OCI-LY3 (cell line): Measurements from ENCODE around the gene HTR1D.

ENCODE experiments used
- H2AFZ ChIP-seq: fragments of 200-600, 300-600 bp; shearing (Covaris generic); 2 replicates; pipeline ENCODE4 v1.6.0; 2014; ENCODE audit warnings: antibody characterized with exemption, low read depth, low read length
- H3K27ac ChIP-seq: fragments of 200-600, 300-600 bp; sonication (generic); 2 replicates; pipeline ENCODE4 v1.5.1; 2014; ENCODE audit warnings: mild to moderate bottlenecking, low read length, moderate library complexity, mixed read lengths
- H3K27me3 ChIP-seq: fragments of 200-600, 300-600 bp; sonication (generic); 2 replicates; pipeline ENCODE4 v1.6.1; 2014; ENCODE audit warnings: low read depth, low read length, mixed read lengths
- H3K36me3 ChIP-seq: fragments of 200-600, 300-600 bp; sonication (generic); replicated peaks from 2 replicates; pipeline ENCODE3; 2014; ENCODE audit warnings: low read depth, low read length, mixed read lengths
- H3K4me1 ChIP-seq: fragments of 300-600, 200-600 bp; sonication (generic); 2 replicates; pipeline ENCODE4 v1.6.1; 2014; ENCODE audit warnings: low read length, mixed read lengths
- H3K4me2 ChIP-seq: fragments of 200-600, 300-600 bp; sonication (generic); 2 replicates; pipeline ENCODE4 v1.6.1; 2014; ENCODE audit warnings: low read length, mixed read lengths
- H3K4me3 ChIP-seq: fragments of 300-600, 200-600 bp; sonication (generic); 2 replicates; pipeline ENCODE4 v1.5.1; 2014; ENCODE audit warnings: antibody characterized with exemption, mild to moderate bottlenecking, low read length, moderate library complexity
- H3K79me2 ChIP-seq: fragments of 300-600, 200-600 bp; shearing (Covaris generic); 2 replicates; pipeline ENCODE4 v1.6.1; 2014; ENCODE audit warnings: mild to moderate bottlenecking, low read length, mixed read lengths
- H3K9ac ChIP-seq: fragments of 300-600, 200-600 bp; shearing (Covaris generic); 2 replicates; pipeline ENCODE4 v1.6.0; 2014; ENCODE audit warnings: mild to moderate bottlenecking, low read length, moderate library complexity
- H3K9me3 ChIP-seq: fragments of 200-600, 300-600 bp; shearing (Covaris generic); 2 replicates; pipeline ENCODE4 v1.6.1; 2014; ENCODE audit warnings: low read length, mixed read lengths; ENCODE audit not compliant: insufficient read depth
- H4K20me1 ChIP-seq: fragments of 200-600, 300-600 bp; sonication (generic); 2 replicates; pipeline ENCODE4 v1.6.1; 2016; ENCODE audit warnings: low read length, mixed read lengths; ENCODE audit not compliant: insufficient read depth
- CTCF ChIP-seq: fragments of 200-600, 300-600 bp; sonication (generic); IDR thresholded peaks from 2 replicates; pipeline ENCODE4 v1.5.1; 2014; ENCODE audit warnings: antibody characterized with exemption, low read length, low read depth
- EZH2phosphoT487 ChIP-seq: fragments of 200-600 bp; shearing (Covaris generic); IDR thresholded peaks from 2 replicates; pipeline ENCODE4 v1.6.1; 2018; ENCODE audit warnings: antibody characterized with exemption, mixed run types, low read depth

The HTR1D gene

DNA sequence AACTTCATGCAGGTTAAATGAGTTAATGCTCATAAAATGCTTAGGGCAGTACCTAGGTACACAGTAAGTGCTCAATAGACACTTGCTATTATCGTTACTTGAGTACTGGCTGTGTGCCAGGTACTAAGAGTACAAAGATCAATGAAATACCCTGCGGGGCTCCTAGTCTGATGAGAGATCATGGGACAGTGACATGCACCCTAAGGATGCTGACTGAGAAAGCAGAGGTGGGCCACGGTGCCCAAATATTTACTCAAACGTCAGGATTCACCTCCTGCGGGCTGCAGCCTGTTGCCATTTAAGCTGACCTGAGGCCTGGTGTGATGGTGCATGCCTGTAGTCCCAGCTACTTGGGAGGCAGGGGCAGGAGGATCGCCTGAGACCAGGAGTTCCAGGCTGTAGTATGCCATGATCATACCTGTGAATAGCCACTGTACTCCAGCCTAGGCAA lies 28.8 kb downstream of the HTR1D start:
- H3K9ac ChIP-seq = no peak overlapping the region

GRCh38 chr1:23187637-23188036 lies 29.7 kb downstream of the HTR1D start:
- TF ChIP-seq EZH2phosphoT487 = no peak
- TF ChIP-seq CTCF = no peak
- Histone ChIP-seq H3K79me2 (no peaks in the 10 kb centered on the region), H3K4me1 (peaks cover 5% of the 10 kb centered on the region; the same call in 1 of the 2 replicates), H3K27ac (no peak overlapping the region), H3K4me2 (no peak overlapping the region), H3K9ac (no peak overlapping the region), H3K4me3 (no peak overlapping the region), H4K20me1 (no peaks in the 10 kb centered on the region), H2AFZ (no peak overlapping the region), H3K9me3 (no peaks in the 10 kb centered on the region), H3K36me3 (no peaks in the 10 kb centered on the region), H3K27me3 (peaks cover 4% of the 10 kb centered on the region; the same call in 1 of the 2 replicates)

More for the DNA sequence above, 28.8 kb downstream of the HTR1D start:
- Histone ChIP-seq H3K9me3 (no peaks in the 10 kb centered on the region), H4K20me1 (no peaks in the 10 kb centered on the region), H3K79me2 (no peaks in the 10 kb centered on the region), H3K4me1 (peaks cover 5% of the 10 kb centered on the region; the same call in 1 of the 2 replicates), H2AFZ (no peak overlapping the region), H3K27me3 (peaks cover 4% of the 10 kb centered on the region; the same call in 1 of the 2 replicates), H3K4me2 (no peak overlapping the region), H3K36me3 (no peaks in the 10 kb centered on the region), H3K27ac (no peak overlapping the region), H3K4me3 (no peak overlapping the region)
- no peak for TF ChIP-seq CTCF

GRCh38 chr1:23185381-23185780 lies 31.9 kb downstream of the HTR1D start:
- H3K9ac ChIP-seq = no peak overlapping the region
- H3K4me2 ChIP-seq = no peak overlapping the region
- H3K79me2 ChIP-seq = no peaks in the 10 kb centered on the region
- H2AFZ ChIP-seq = no peak overlapping the region
- no peaks in the 10 kb centered on the region for H3K9me3 ChIP-seq
- TF ChIP-seq EZH2phosphoT487 (no peak), CTCF (no peak)
- no peaks in the 10 kb centered on the region for H4K20me1 ChIP-seq
- H3K36me3 ChIP-seq = no peaks in the 10 kb centered on the region
- no peak overlapping the region for H3K27ac ChIP-seq
- peaks cover 5% of the 10 kb centered on the region; the same call in 1 of the 2 replicates for H3K4me1 ChIP-seq
- no peak overlapping the region for H3K4me3 ChIP-seq
- H3K27me3 ChIP-seq = peaks cover 4% of the 10 kb centered on the region; the same call in 1 of the 2 replicates

GRCh38 chr1:23184212-23184934 lies 32.9 kb downstream of the HTR1D start:
- Histone ChIP-seq H3K27me3 (peaks cover 4% of the 10 kb centered on the region; the same call in 1 of the 2 replicates), H3K36me3 (no peaks in the 10 kb centered on the region), H3K4me2 (peak overlapping the region; percentile 77), H2AFZ (peak overlapping the region; percentile 83), H3K27ac (no peak overlapping the region), H4K20me1 (no peaks in the 10 kb centered on the region), H3K4me1 (peaks cover 5% of the 10 kb centered on the region; the same call in 1 of the 2 replicates), H3K4me3 (peak overlapping the region; percentile 74), H3K79me2 (no peaks in the 10 kb centered on the region), H3K9ac (peak overlapping the region; percentile 39), H3K9me3 (no peaks in the 10 kb centered on the region)
- TF ChIP-seq EZH2phosphoT487 (no peak), CTCF (peak; percentile 77)
